ENCODE results near the gene IGSF3.
"Not testable (repeated sequence)": the region's sequence is repeated elsewhere in the genome, so short reads cannot be mapped to it uniquely, and the experiment has no call there.

IGSF3 gene

DNA sequence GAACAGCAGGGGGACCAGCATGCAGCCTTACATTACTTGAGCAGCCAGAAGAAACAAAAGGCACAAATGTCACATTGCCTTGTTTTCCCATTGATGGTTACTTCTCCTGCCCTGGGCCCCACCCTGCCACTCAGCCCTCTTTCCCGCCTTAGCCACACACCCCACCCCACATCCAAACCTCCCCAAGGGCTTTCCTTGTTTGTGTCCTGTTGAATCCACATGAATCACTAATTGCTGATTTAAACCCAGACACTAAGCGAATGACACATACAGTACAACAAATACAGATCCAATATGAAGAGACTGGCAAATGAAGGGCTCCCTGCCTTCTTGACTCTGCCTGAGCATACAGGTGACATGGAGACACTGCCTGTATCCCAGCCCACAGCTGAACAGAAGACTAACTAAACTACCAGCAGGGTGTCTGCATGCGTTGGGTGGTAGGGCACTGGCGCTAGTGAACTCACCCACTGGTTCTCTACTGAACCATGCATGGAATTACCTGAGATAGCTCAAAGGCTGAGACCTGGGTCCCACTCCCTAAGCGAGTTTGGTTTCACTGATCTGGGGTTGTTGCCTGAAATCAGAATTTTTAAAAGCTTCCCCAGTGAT, 3.1 kb downstream of the IGSF3 start:
- in situ Hi-C loops (cut with MboI; ENCODE audit: low sequenced_read_pairs), result no loop called here

DNA sequence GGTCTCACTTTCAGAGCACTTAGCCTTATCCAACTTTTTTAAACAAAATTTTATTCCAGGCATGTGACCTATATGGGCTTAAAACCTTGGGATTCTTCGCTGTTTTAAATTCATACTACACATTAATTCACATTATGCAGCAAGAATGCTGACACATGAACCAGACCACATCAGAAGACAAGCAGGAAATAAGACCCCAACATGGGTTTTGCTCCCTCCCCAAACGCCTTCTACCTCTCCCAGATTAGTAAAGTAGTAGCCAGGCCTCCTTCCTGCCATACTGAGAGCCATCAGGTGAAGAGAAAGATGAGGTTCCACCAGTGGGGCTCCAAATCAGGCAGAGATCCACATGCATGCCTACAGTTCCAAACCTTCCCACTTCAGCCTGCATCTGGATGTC, 3.7 kb downstream of the IGSF3 start:
- in situ Hi-C loops (cut with MboI; ENCODE audit: low sequenced_read_pairs), result no loop called here

DNA sequence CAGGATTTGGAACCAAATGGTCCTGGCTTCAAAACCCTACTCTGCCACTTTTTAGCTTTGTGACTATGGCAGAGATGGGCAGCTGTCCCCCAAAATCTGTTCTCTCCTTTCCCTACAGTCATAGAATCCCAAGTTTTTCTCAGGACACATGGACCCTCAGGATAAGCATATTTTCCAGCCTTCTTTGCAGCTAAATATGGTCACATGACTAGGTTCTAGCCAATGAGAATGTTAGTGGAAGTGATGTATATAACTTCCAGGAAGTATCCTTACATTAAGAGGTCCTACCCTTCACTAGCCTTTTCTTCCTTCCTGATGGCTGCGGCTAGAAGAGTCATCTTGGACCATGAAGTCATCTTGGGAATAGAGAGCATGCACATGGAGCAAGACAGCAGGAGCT, 5.9 kb downstream of the IGSF3 start:
- in situ Hi-C loops (cut with MboI; ENCODE audit: low sequenced_read_pairs), result no loop called here

DNA sequence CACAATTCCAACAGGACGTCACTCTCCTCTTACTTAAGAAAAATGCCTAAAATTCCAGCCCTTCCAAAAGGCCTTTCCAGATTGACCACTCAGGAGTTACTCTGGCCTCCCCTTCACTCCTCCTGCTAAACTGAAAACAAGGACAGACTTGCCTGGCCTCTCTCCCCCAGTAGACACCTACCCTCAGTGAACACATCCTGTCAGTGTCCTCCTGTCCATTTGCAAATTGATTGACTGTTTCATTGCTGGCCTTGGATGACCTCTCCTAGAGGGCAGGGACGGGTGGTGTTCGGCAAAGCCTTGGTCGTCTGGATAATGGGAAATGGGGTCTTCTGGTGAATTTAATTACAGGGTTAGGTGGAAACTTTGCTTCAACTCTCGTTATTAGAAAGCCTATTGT, 8.9 kb downstream of the IGSF3 start:
- in situ Hi-C loops (cut with MboI; ENCODE audit: low sequenced_read_pairs), result not testable (repeated sequence)

DNA sequence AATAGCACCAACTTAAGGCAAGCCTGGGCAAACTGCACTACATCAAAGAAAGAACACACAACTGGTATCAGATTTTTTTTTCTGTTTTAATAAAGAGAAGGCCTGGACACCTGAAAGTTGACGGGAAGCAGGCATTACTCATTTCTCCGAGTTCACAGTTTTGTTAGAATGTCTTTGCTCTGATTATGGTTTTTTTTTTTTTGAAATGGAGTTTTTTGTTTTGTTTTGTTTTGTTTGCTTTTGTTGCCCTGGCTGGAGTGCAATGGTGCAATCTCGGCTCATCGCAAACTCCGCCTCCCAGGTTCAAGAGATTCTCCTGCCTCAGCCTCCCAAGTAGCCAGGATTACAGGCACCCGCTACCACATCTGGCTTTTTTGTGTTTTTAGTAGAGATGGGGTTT, 9.7 kb downstream of the IGSF3 start:
- in situ Hi-C loops (cut with MboI; ENCODE audit: low sequenced_read_pairs), result not testable (repeated sequence)

DNA sequence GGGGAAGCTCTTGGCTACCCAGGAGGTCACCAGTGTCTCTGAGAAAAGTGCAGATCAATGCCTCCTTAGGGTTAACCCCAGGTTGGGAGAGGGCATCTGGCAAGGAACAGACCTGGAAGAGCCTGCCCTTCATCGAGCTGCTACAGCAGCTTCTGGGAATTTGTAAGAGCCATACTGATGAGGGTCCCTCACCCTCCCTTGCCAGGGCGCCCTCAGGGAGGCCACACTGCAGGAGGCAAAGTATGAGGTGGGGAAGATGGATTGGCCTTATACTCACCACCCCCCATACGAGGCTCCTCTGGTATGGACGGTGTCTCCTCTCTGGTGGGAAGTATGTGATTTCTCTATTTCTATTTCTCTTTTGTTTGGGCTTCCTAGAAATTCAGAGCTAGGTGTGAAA, 13.2 kb downstream of the IGSF3 start:
- in situ Hi-C loops (cut with MboI; ENCODE audit: low sequenced_read_pairs), result no loop called here

DNA sequence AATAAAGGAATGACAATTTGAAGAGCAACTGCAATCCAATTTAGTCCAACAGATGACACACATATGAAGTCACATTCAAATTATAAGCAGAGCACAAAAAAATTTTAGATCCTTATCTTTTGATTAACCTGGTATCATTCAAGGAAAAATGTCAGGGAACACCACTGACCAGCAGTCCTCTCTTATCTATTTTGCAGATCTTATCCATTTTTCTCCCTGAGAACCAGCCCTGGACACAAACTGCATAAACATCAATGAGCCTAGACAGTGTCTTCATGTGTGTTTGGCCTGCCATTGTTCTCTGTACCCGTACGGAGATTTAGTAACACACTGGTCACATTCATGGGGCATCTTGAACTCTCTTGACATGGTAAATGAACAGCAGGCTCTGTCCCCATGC, 14.9 kb downstream of the IGSF3 start:
- in situ Hi-C loops (cut with MboI; ENCODE audit: low sequenced_read_pairs), result not testable (repeated sequence)

DNA sequence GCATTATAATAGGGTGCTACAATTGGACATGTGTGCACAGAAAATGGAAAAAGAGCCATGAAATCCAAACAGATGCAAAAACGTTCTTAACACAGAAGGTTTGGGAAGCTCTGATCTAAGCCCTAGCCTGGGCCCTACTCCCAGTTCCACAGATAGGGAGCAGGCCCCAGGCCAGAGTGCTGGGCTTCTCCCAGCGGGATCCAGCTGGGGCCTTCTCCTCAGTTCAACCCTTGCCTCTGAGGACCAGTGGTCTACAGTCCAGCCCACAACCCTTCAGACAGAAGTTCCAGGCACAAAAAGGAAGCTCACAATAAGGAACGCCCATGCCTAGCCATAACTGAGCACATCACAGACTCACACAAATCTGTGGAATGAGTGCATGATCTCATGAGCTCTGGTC, 16.8 kb downstream of the IGSF3 start:
- in situ Hi-C loops (cut with MboI; ENCODE audit: low sequenced_read_pairs), result not testable (repeated sequence)

DNA sequence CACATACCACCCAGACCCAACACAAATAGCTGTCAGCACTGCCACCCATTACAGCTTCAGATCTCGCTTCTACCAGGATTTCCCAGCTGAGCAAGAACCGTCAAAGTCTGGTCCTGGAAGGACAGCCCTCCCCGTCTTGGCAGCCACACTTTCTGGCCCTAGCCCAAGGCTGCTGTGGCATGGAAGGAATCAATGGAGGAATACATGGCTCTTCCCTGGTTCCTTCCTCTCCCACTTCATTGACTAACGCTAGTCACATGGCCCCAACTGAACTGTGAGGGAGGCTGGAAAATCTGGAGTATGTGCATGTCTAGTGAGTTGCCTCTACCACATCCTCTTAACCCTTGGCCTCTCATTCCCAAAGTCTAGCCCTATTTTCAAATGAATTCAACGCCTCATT, 18.5 kb downstream of the IGSF3 start:
- in situ Hi-C loops (cut with MboI; ENCODE audit: low sequenced_read_pairs), result not testable (repeated sequence)

DNA sequence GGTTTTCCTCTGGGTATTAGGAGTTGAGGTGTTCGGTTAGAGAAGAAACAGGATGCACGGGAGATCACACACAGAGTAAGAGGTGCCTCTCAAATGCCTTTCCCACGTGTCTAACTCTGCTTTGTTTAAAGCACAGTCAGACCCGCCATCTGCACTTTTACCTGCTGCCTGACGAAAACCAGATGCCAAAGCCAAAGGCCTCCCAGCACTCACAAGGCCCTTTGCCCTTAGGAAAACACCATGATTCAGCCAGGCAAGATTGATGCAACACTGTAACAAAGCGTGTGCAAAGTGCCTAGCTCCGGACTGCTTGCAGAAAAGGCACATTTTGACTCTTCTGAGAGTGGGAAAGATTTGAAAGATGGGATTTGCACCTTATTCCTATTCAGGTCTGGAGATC, 19.2 kb downstream of the IGSF3 start:
- in situ Hi-C loops (cut with MboI; ENCODE audit: low sequenced_read_pairs), result not testable (repeated sequence)

DNA sequence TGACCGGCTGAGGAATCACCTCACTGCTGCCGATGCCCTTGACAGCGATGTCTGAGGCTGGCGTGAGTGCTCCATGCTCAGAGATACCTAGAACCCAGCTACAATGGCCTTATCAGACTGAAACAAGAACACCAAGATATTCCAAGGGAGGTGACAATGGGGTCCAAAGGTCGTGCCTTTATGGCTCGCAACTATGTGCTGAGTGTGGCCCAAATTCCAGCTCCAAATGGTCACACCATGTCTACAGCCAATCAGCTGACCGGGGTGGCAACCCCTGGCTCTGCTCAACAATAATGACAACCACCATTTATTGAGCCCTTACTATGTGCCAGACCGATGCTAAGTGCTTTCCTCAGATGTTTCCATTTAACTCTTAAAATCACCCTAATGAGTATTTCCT, 20.3 kb downstream of the IGSF3 start:
- in situ Hi-C loops (cut with MboI; ENCODE audit: low sequenced_read_pairs), result not testable (repeated sequence)

DNA sequence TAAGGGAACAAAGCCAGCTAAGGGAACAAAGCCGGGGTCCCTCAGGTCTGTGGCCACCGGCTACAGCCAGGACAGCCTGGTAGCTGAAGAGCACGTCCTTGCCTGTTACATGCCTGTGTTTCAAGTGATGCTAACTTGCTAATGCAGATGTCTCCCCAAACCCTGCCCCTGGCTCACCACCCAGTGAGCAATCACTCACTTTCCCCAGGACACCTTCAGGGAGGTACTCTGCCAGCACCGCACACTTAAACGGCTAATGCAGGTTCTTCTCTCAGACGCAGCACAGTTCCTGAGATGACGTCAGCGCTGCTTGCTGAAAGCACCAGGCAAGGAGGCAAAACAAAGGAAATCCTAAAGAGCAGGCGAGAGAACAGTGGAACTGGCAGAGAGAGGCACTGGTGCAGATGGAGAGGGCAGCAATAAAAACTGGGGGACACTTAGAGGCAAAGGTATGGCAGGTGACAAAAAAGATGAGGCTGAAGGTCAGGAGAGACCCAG, 20.8 kb downstream of the IGSF3 start:
- in situ Hi-C loops (cut with MboI; ENCODE audit: low sequenced_read_pairs), result not testable (repeated sequence)

DNA sequence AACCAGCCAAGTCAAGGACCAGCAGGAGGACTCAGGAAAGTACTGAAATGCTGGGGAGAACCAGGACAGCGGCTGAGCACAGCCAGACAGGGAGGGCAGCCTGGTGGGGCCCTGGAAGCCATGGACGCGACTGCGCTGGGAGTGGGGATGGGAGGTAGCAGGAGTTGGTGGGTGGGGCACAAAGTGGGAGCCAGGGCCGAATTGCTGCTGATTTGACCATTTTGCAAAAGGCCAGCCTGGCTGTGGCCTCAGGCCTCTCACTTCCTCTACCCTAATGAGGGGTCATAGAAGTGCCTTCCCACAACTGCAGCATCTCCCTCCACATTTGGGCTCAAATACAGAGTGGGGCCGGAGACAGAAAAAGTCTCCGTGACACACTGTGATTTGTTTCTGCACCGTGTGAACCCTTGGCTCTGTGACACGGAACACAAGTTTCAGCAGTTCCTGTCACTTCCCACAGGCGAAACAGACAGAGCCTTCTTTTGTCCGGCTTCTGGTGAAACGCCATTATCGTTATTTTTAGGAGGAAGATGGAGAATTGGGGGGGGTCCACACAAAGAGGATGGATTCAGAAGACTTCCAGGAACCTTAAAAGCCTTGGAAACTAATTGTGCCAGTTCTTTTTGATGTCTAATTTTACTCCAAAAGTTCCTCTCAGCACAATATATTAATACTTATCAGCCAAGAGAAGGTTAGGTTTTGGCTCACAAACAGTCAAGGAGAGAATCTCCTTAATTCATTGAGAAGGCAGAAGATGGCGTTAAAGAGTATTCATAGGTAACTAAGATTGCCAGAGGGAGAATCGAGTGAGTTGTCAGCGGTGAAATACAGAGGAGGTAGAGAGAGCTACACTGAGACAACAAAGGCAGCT, 21.5 kb downstream of the IGSF3 start:
- in situ Hi-C loops (cut with MboI; ENCODE audit: low sequenced_read_pairs), result not testable (repeated sequence)

DNA sequence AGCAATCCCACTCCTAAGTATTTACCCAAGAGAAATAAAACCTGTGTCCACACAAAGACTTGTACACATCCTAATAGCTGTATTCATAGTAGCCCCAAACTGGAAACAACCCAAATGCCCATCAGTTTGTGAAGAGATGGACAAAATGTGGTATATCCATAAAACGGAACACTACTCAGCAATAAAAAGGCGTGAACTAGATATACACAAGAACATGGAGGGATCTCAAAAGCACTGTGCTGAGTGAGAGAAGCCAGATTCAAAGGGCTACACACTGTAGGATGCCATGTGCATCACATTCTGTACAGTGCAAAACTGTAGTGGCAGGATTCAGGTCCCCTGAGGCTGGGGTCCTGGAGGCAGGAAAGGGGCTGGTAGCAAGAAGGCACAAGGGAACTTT, 22.5 kb downstream of the IGSF3 start:
- in situ Hi-C loops (cut with MboI; ENCODE audit: low sequenced_read_pairs), result not testable (repeated sequence)

DNA sequence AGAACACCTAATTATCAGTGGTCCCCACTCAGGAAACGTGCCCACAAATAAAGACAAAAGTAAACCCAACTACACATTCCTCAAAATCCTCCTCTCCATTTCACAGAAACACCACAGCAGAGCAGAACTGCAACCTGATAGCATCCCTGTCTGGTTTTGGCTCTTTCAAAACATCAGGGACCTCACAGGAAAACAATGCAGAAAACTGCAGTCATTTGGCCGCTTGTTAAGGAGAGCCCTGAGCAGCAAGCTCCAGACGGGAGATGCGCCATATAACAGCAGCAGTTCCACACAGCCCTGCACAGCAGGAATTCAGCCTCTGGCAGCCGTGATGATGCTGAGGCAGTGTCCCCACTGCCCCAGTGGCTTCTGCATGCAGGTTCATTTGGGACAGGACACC, 23.4 kb downstream of the IGSF3 start:
- in situ Hi-C loops (cut with MboI; ENCODE audit: low sequenced_read_pairs), result not testable (repeated sequence)

DNA sequence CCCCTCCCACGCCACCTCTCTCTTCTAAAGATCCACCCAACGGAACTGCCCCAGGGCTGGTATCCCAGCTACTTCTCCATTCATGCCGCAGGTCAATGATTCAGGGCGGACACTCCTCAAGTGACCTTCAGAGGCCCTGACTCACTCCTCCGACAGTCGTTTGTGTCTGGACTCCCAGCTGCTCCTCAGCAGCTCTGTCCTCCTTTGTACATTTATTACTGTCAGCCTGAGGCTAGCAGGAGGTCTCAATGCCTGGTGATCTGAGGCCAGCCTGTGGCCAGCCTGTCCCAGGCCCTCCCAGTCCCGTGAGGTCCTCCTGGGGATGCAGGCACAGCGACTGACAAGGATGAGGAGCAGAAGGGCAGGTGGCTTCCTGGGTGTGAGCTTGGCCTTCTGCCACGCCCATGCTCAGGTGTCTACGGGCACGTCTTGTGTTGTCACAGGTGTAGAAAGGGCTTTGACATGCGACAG, 24.2 kb downstream of the IGSF3 start:
- in situ Hi-C loops (cut with MboI; ENCODE audit: low sequenced_read_pairs), result not testable (repeated sequence)

DNA sequence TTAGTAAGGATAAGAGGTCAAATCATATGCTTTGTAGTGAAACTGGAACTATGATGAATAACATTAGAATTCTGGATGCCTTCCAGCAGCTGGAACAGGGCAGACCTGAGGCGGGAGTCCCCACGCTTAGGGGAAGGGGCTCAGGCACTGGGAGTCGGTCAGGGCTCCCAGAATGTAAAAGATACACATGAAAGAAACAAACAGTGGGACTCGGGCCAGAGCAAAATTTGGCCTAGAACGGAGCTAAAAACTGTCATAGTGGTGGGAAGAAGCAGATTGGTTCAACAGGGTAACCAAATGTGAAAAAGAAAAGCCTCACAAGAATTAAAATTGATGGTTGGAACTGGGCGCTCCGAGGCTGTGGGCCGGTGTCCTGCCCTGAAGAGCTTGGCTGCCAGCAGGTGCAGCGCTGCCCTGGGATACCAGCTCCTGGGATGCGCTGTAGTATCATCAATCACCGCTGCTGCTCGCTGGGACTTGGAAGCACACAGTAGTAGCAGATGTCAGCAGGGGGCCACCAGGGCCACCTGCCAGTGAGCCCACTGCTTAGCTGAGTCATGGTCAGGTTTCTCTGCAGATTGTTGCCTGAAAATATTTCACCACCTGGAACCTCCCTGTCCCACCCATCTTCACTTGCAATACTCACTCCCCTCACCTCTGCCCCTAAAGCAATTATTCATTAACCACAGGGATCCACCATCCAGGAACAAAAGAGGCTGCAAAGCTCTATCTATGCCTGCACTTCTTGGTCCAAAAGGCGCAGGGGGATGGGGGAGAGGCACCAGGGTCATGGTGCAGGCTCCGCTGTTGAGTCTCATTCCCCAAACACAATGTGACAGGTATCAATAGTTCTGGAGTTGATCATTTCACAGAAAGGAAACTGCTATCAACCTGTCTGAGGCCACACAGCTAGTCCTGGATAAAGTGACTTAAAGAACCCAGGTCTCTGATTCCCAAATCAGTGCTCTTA, 24.9 kb downstream of the IGSF3 start:
- in situ Hi-C loops (cut with MboI; ENCODE audit: low sequenced_read_pairs), result not testable (repeated sequence)

DNA sequence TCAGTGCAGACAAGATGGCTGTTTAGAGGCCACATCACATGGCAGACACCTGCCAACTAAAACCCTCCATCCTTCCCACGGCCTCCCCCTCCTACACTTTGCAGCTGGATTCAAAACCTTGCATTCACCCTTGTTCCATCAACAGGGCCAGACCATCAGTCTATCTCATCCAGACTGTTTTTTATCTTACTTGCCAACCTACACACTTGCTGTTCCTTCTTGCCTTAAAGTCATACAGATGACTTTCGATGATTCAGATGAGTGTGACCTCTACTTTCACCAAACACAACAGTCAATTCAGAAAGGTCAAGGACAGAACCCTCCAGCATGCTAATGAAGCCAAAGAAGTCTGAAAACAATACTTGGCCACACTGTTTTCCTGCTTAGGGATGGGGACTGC, 29.9 kb downstream of the IGSF3 start:
- in situ Hi-C loops (cut with MboI; ENCODE audit: low sequenced_read_pairs), result not testable (repeated sequence)

DNA sequence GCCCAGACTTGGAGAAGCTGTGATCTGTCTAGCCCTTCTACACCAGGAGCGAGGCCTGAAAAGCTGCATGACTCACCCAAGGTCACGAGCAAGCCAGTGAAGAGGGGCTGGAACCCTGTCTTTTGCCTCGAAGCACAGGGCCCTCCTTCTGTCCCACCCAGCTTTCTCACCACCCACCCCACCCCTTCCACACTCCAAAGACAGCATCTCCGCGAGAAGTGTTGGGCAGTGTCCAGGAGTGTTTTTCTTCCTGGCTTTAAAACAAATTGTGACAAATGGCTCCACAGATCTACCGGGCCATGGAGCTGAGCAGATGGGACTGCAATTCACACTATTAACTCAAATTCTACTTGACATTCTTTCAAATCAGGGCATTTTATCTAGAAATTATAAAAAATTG, 30.9 kb downstream of the IGSF3 start:
- in situ Hi-C loops (cut with MboI; ENCODE audit: low sequenced_read_pairs), result not testable (repeated sequence)

DNA sequence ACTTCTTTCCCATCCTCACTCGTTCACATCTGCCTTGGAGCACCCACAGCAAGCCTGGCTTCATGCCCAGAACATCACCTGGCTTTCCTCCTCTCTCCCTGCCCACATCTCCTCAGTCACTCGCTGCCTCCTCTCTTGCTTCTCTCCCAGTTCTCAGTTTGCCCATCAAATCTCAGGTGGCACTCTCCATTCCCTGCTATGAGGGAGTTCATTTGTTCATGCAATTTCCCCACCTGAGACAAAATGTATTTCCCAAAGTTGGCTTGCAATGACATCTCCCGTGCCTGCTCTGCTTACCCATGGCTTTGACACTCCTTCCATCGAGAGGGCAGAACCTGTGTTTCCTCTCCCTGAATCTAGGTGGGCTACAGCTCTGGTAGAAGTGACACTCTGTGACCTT, 33.1 kb downstream of the IGSF3 start:
- in situ Hi-C loops (cut with MboI; ENCODE audit: low sequenced_read_pairs), result not testable (repeated sequence)
